GM12878 (cell line): ENCODE data around the gene LBH. TPM values are rescaled to one million over a fixed set of nuclear protein-coding genes. Genes with fewer than 3 reads are reported as not detected.
A peak's percentile ranks its signal among the peaks of the same experiment; 100 is the strongest.

Experiments
- ATAC-seq: fragments of 200-7000 bp; cut with Tn5 transposase; 3 replicates; pipeline ENCODE4 v1.9.1; 2020; ENCODE audit warnings: mild to moderate bottlenecking, moderate library complexity
- Bru-seq: library from RNA; stranded (reverse); fragments of 400-500 nt; gene quantifications from one replicate; lab custom pipeline; 2021; lab: Mats Ljungman, UMichigan
- BruChase-seq, 2 experiments: library from RNA; stranded (reverse); fragments of 400-500 nt; gene quantifications; one replicate each; lab custom pipeline; 2021; lab: Mats Ljungman, UMichigan
- BruUV-seq: library from RNA; stranded (reverse); fragments of 400-500 nt; replicated peaks from 2 replicates; lab custom pipeline; 2021; lab: Mats Ljungman, UMichigan
- CTCF ChIA-PET: fragments of 300-600 bp; sonication (Branson Sonifier 250); formaldehyde crosslinking; extraction: SDS; loops from one replicate; lab custom pipeline; 2021; ENCODE audit warnings: inconsistent platforms; lab: Yijun Ruan, JAX
- POLR2A ChIA-PET: fragments of 350-600 bp; formaldehyde crosslinking; extraction: SDS; loops from one replicate; lab custom pipeline; 2021; ENCODE audit warnings: inconsistent platforms; lab: Charles Lee
- RAD21 ChIA-PET: fragments of 300-600 bp; sonication (Branson Sonifier 250); formaldehyde crosslinking; loops from one replicate; lab custom pipeline; 2023; ENCODE audit warnings: antibody characterized with exemption; ENCODE audit not compliant: unreplicated experiment; lab: Charles Lee
- SMC1A ChIA-PET: fragments of 300-600 bp; sonication (Branson Sonifier 250); formaldehyde crosslinking; loops from one replicate; lab custom pipeline; 2023; ENCODE audit not compliant: unreplicated experiment, uncharacterized antibody; lab: Charles Lee
- DNase-seq: peaks from one replicate; pipeline ENCODE4 v3.0.0-alpha.2; 2011; ENCODE audit warnings: low read depth, low spot score
- FAIRE-seq: peaks from 3 replicates; lab custom pipeline; 2011; peaks lifted over from hg19 to GRCh38; lab: Jason Lieb, UNC
- H2AFZ ChIP-seq: 2 replicates; pipeline ENCODE4 v1.6.0; 2011; ENCODE audit warnings: low read depth, low read length, control low read depth; ENCODE audit not compliant: control insufficient read depth
- H3K27ac ChIP-seq: 2 replicates; pipeline ENCODE4 v1.5.1; 2011; ENCODE audit warnings: control low read depth; ENCODE audit not compliant: control insufficient read depth, insufficient read depth
- H3K27me3 ChIP-seq, 2 experiments: replicated peaks in 1 of 2; 2 replicates each; pipeline versions ENCODE4 v1.6.0 to v1.6.1; 2011; ENCODE audit warnings: low read length in 1 of 2; ENCODE audit not compliant: control insufficient read depth in 2 of 2, insufficient read depth in 2 of 2
- H3K36me3 ChIP-seq, 2 experiments: 2 replicates each; pipeline ENCODE4 v1.5.1; 2011; ENCODE audit warnings: low read length in 1 of 2; ENCODE audit not compliant: control insufficient read depth in 2 of 2, insufficient read depth in 2 of 2
- H3K4me1 ChIP-seq: 2 replicates; pipeline ENCODE4 v1.6.1; 2011; ENCODE audit warnings: mild to moderate bottlenecking, low read length, moderate library complexity, mixed read lengths; ENCODE audit not compliant: control insufficient read depth, insufficient read depth
- H3K4me2 ChIP-seq: 2 replicates; pipeline ENCODE4 v1.6.0; 2011; ENCODE audit warnings: control low read depth; ENCODE audit not compliant: control insufficient read depth, insufficient read depth
- H3K4me3 ChIP-seq: fragments of 200-600 bp; sonication (generic); 2 replicates; pipeline ENCODE4 v1.5.1; 2016
- H3K79me2 ChIP-seq: 2 replicates; pipeline ENCODE4 v1.6.0; 2011; ENCODE audit warnings: low read length; ENCODE audit not compliant: control insufficient read depth, insufficient read depth
- H3K9ac ChIP-seq: 2 replicates; pipeline ENCODE4 v1.8.0; 2011; ENCODE audit warnings: low read length, control low read depth, mixed read lengths; ENCODE audit not compliant: control insufficient read depth, insufficient read depth
- H3K9me3 ChIP-seq: replicated peaks from 3 replicates; pipeline ENCODE4 v1.5.1; 2011; ENCODE audit warnings: mild to moderate bottlenecking, low read length; ENCODE audit not compliant: control insufficient read depth, insufficient read depth
- H4K20me1 ChIP-seq: 2 replicates; pipeline ENCODE4 v1.6.0; 2011; ENCODE audit not compliant: control insufficient read depth, insufficient read depth
- BHLHE40 ChIP-seq, 2 experiments: fragments of 450-650 bp in 1 of 2; IDR thresholded peaks; 2 replicates each; pipeline ENCODE4 v1.6.1; 2011 to 2017; ENCODE audit warnings: low read depth in 2 of 2, borderline replicate concordance in 1 of 2, improper control_type of control experiment in 1 of 2, low read length in 1 of 2, mild to moderate bottlenecking in 1 of 2
- CEBPB ChIP-seq, 2 experiments: fragments of 150-350 bp in 1 of 2; IDR thresholded peaks; 2 replicates each; pipeline ENCODE4 v1.6.1; 2012 to 2014; ENCODE audit warnings: low read depth in 2 of 2, low read length in 2 of 2, borderline replicate concordance in 1 of 2, inconsistent platforms in 1 of 2
- CREB1 ChIP-seq: IDR thresholded peaks from 2 replicates; pipeline ENCODE4 v1.6.1; 2012; ENCODE audit warnings: low read depth, mild to moderate bottlenecking, inconsistent platforms
- ETV6 ChIP-seq, 2 experiments: fragments of 450-650 bp in 1 of 2; IDR thresholded peaks in 1 of 2; conservative IDR thresholded peaks in 1 of 2; 2 replicates each; pipeline ENCODE4 v1.6.1; 2014; ENCODE audit warnings: antibody characterized with exemption in 1 of 2, borderline replicate concordance in 1 of 2, low read depth in 1 of 2, mild to moderate bottlenecking in 1 of 2, moderate library complexity in 1 of 2
- HCFC1 ChIP-seq: fragments of 150-350 bp; IDR thresholded peaks from 2 replicates; pipeline ENCODE4 v1.6.1; 2014; ENCODE audit warnings: low read length
- NBN ChIP-seq: fragments of 450-650 bp; IDR thresholded peaks from 2 replicates; pipeline ENCODE4 v1.6.1; 2016
- NFIC ChIP-seq: IDR thresholded peaks from 2 replicates; pipeline ENCODE4 v1.6.1; 2012; ENCODE audit warnings: low read depth, mild to moderate bottlenecking, inconsistent platforms, low read length, moderate library complexity
- PML ChIP-seq: IDR thresholded peaks from 2 replicates; pipeline ENCODE4 v1.6.1; 2012; ENCODE audit warnings: low read length, inconsistent platforms
- RELA ChIP-seq: fragments of 450-650 bp; IDR thresholded peaks from 2 replicates; pipeline ENCODE4 v1.8.0; 2014; ENCODE audit warnings: borderline replicate concordance; ENCODE audit not compliant: partially characterized antibody
- TAF1 ChIP-seq: IDR thresholded peaks from 2 replicates; pipeline ENCODE4 v1.6.1; 2011; ENCODE audit warnings: mild to moderate bottlenecking, low read depth, low read length, borderline replicate concordance
- TARDBP ChIP-seq: IDR thresholded peaks from 2 replicates; pipeline ENCODE4 v1.6.1; 2016; ENCODE audit warnings: borderline replicate concordance
- ZNF207 ChIP-seq: fragments of 450-650 bp; IDR thresholded peaks from 2 replicates; pipeline ENCODE4 v1.6.1; 2014; ENCODE audit warnings: antibody characterized with exemption, mild to moderate bottlenecking, borderline replicate concordance
- WGBS: methylation state at CpG from one replicate; pipeline ENCODE4 v1.1.6; 2016; ENCODE audit warnings: low lambda C conversion rate; ENCODE audit not compliant: insufficient replicate concordance, insufficient coverage; ENCODE audit errors: missing lambda C conversion rate; 5-methylcytosine and 5-hydroxymethylcytosine counted together
- in situ Hi-C: fragments of 300-500 bp; cut with MboI; formaldehyde crosslinking; loops from 9 replicates; pipeline ENCODE4 v1.14.3; 2018; ENCODE audit warnings: mixed read lengths
- intact Hi-C: fragments of 100-400 bp; cut with micrococcal nuclease; formaldehyde crosslinking; loops from one replicate; pipeline ENCODE4 v1.14.2; 2022; ENCODE audit not compliant: unreplicated experiment
- long read RNA-seq, 2 experiments: library from polyadenylated mRNA; unstranded; transcript quantifications; one replicate each; pipeline ENCODE4 v2.0.0, GENCODE V29; 2019 to 2020
- polyA minus RNA-seq, 3 experiments: library from RNA; depleted of rRNA, polyadenylated mRNA; stranded (reverse); fragments of >200 nt; gene quantifications; 2 replicates each; pipeline ENCODE4 v1.2.3, GENCODE V29; 2011
- polyA plus RNA-seq, 11 experiments: library from polyadenylated mRNA; depleted of rRNA in 4 of 11; unstranded in 6 of 11; stranded (reverse) in 5 of 11; fragments of >200 nt; fragmentation: Nextera tagmentation in 4 of 11; fragmentation: Illumina TruSeq in 1 of 11; extraction: Ambion mirVana in 4 of 11; extraction: Trizol in 1 of 11; gene quantifications; 1 replicate in 1 of 11; 2 replicates in 10 of 11; pipeline versions ENCODE4 v1.2.1 to v1.2.3, GENCODE V29; 2011 to 2016; ENCODE audit warnings: inconsistent platforms in 2 of 11, missing spikeins in 2 of 11, low read depth in 1 of 11
- total RNA-seq, 4 experiments: library from RNA; depleted of rRNA in 3 of 4; stranded (reverse); fragments of >200 nt in 3 of 4; fragmentation: Illumina TruSeq in 1 of 4; extraction: Trizol in 1 of 4; gene quantifications; 2 replicates each; pipeline versions ENCODE4 v1.2.1 to v1.2.3, GENCODE V29; 2013 to 2021
- TF ChIP-seq, protein P1 (sequence below): fragments of 450-650 bp; IDR thresholded peaks from 2 replicates; pipeline ENCODE4 v1.6.1; 2017; ENCODE audit warnings: mild to moderate bottlenecking
- TF ChIP-seq, protein P2 (sequence below): IDR thresholded peaks from 2 replicates; pipeline ENCODE4 v1.6.1; 2011; ENCODE audit warnings: borderline replicate concordance, low read depth, mild to moderate bottlenecking, moderate library complexity, low read length; ENCODE audit not compliant: insufficient read depth, poor library complexity, severe bottlenecking

LBH gene
- 56.4 and 60.7 TPM in 2 replicates for total RNA-seq (2013; cell fraction: nucleolus; rRNA removed)
- 75.9 and 78.2 TPM in 2 replicates for total RNA-seq (2014; rRNA removed)
- total RNA-seq (2014; rRNA removed; fragmentation: Illumina TruSeq; extraction: Trizol): 31.7 and 34.8 TPM in 2 replicates
- 45.5 and 48.5 TPM in 2 replicates for total RNA-seq (2021)
- polyA plus RNA-seq (2011; ENCODE audit: low read depth): 22.4 TPM
- 122 and 133 TPM in 2 replicates for polyA plus RNA-seq (2011; rRNA removed)
- polyA plus RNA-seq (2011; cell fraction: cytosol; rRNA removed): 167 and 195 TPM in 2 replicates
- 61.3 and 63.9 TPM in 2 replicates for polyA plus RNA-seq (2011; cell fraction: nucleus; rRNA removed)
- 33.1 and 35.0 TPM in 2 replicates for polyA plus RNA-seq (2012)
- polyA plus RNA-seq (2014; fragmentation: Illumina TruSeq; extraction: Trizol): 35.3 and 36.6 TPM in 2 replicates
- polyA plus RNA-seq (2014; fragmentation: Nextera tagmentation; extraction: Ambion mirVana): 10 to 100 TPM in 1 of 2 experiments, 1 to 10 TPM in 1; 9.3 to 26.5 TPM
- polyA plus RNA-seq (2014; rRNA removed): 55.9 and 79.2 TPM in 2 replicates
- polyA plus RNA-seq (2016; fragmentation: Nextera tagmentation; extraction: Ambion mirVana): 10 to 100 TPM; 11.1 to 11.9 TPM
- polyA minus RNA-seq (2011; rRNA and poly(A)+ RNA removed): 166 and 214 TPM in 2 replicates
- polyA minus RNA-seq (2011; cell fraction: cytosol; rRNA and poly(A)+ RNA removed): 58.0 and 63.5 TPM in 2 replicates
- 125 and 186 TPM in 2 replicates for polyA minus RNA-seq (2011; cell fraction: nucleus; rRNA and poly(A)+ RNA removed)
- Bru-seq, nascent RNA: percentile 56 among the genes with signal in this experiment
- percentile 56 among the genes with signal in this experiment for BruChase-seq, experiment 1, labeled RNA remaining after a 6-hour chase
- percentile 55 among the genes with signal in this experiment for BruChase-seq, experiment 2, labeled RNA remaining after a 2-hour chase
- long read RNA-seq, experiment 1, transcript LBH-201 (3 exons, 3,095 nt): major isoform, 16 of 20 reads
- long read RNA-seq, experiment 1, partial matches to known transcripts: 0 of 20 reads
- long read RNA-seq, experiment 1, other reads (novel, unspliced or antisense): 4 of 20 reads
- long read RNA-seq, experiment 2, transcript LBH-201 (3 exons, 3,095 nt): major isoform, 14 of 28 reads
- long read RNA-seq, experiment 2, partial matches to known transcripts: 5 of 28 reads
- long read RNA-seq, experiment 2, other reads (novel, unspliced or antisense): 9 of 28 reads

DNA sequence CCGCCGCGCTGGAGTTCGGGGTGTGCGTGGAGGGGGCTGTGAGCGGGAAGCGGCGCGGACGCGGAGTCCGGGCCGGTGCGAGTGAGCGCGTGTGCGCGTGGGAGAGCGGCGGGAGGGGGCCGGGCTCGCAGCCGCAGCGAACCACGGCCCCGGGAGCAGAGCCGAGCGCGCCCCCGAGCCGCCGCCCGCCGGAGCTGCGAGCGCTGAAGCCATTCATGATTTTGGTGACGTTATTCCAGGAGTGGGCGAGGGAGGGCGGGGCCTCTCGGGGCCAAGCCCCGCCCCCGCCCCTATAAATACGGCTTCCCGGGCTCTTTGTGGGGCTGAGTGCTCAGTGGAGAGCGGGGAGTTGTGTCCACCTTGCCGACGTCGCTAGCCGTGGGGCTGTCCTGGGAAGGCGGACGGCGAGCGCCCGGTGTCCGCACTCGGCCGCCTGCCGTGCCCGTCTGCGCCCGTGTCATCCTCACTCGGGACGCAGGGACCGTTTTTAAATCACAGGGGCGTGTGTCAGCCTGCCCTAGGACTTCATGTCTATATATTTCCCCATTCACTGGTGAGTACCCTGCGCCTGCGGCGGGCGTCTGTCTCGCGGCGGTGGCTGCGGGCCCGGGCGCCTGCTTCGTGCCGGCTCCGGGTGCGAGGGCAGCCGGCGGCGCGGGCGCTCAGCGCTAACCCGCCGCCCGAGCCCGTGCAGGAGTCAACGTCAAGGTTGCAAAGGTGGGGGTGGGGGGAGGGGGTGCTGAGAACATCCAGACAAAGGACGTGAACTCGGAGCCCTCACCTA is at the start of gene LBH:
Gene LBH (plus strand): TSS at position 323 of the 784 bp plus-strand sequence. CDS start 205 bp downstream, at position 528.
- ChIA-PET SMC1A (interaction anchor here (0.7 to 25.4 kb wide), 11 partner anchors 8 to 480 kb away, joined by 3 to 444 read pairs (median 15); no protein-coding TSS in a partner anchor), RAD21 (interaction anchor here (0.7 to 18.4 kb wide), 22 partner anchors 9 to 1781 kb away, joined by 3 to 322 read pairs (median 8); partner anchors contain the start of genes LCLAT1 and YPEL5), CTCF (interaction anchor here (0.7 to 9.9 kb wide), 14 partner anchors 9 to 480 kb away, joined by 3 to 207 read pairs (median 5); no protein-coding TSS in a partner anchor), POLR2A (interaction anchor here (0.5 to 6.6 kb wide), 20 partner anchors 8 to 1038 kb away, joined by 3 to 65 read pairs (median 4); partner anchors contain the start of gene LCLAT1)
- H3K4me3 ChIP-seq: peak within 1 kb of the TSS; percentile 80
- intact Hi-C loops: loop anchor here (5.0 to 10.0 kb wide), 2 partner anchors 253 to 396 kb away; no protein-coding TSS in a partner anchor
- in situ Hi-C loops: no loop called here
- peak within 1 kb of the TSS; percentile 97 for H3K4me2 ChIP-seq
- peak within 1 kb of the TSS; percentile 58 for H3K27ac ChIP-seq
- H3K4me1 ChIP-seq: peaks cover 47% of the 10 kb centered on the region
- BruUV-seq: no TSS peak
- no peaks in the 10 kb centered on the region for H3K27me3 ChIP-seq
- peaks cover 12% of the 10 kb centered on the region; the same call in 2 of the 3 replicates for H3K9me3 ChIP-seq
- H3K36me3 ChIP-seq: no peaks in the 10 kb centered on the region; a peak in 1 of 4 replicates
- FAIRE-seq (no peak), ATAC-seq (peak; percentile 59), DNase-seq (peak; percentile 56)
- peak within 1 kb of the TSS; percentile 75 for H2AFZ ChIP-seq
- peak within 1 kb of the TSS; percentile 74 for H3K9ac ChIP-seq
- H3K79me2 ChIP-seq: peaks cover 20% of the 10 kb centered on the region
- 2% methylated on average over 75 of the region's 92 CpGs for WGBS
- no peaks in the 10 kb centered on the region for H4K20me1 ChIP-seq
- TF ChIP-seq TARDBP: no peak
- TF ChIP-seq PML: peak; percentile 92
- TF ChIP-seq NFIC: no peak
- no peak for TF ChIP-seq CEBPB (IDR thresholded peaks at IDR 0.05; ENCODE audit: borderline replicate concordance in 1 of 2, low read depth in 2 of 2, low read length in 2 of 2)
- no peak for TF ChIP-seq ZNF207
- 0 out of 2 replicates have a peak, but pooled peaks have one; percentile 32 for TF ChIP-seq NBN
- TF ChIP-seq, protein P1, sequence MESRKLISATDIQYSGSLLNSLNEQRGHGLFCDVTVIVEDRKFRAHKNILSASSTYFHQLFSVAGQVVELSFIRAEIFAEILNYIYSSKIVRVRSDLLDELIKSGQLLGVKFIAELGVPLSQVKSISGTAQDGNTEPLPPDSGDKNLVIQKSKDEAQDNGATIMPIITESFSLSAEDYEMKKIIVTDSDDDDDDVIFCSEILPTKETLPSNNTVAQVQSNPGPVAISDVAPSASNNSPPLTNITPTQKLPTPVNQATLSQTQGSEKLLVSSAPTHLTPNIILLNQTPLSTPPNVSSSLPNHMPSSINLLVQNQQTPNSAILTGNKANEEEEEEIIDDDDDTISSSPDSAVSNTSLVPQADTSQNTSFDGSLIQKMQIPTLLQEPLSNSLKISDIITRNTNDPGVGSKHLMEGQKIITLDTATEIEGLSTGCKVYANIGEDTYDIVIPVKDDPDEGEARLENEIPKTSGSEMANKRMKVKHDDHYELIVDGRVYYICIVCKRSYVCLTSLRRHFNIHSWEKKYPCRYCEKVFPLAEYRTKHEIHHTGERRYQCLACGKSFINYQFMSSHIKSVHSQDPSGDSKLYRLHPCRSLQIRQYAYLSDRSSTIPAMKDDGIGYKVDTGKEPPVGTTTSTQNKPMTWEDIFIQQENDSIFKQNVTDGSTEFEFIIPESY: no peak
- TF ChIP-seq TAF1: peak; percentile 94
- TF ChIP-seq, protein P2, sequence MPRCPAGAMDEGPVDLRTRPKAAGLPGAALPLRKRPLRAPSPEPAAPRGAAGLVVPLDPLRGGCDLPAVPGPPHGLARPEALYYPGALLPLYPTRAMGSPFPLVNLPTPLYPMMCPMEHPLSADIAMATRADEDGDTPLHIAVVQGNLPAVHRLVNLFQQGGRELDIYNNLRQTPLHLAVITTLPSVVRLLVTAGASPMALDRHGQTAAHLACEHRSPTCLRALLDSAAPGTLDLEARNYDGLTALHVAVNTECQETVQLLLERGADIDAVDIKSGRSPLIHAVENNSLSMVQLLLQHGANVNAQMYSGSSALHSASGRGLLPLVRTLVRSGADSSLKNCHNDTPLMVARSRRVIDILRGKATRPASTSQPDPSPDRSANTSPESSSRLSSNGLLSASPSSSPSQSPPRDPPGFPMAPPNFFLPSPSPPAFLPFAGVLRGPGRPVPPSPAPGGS: peak; percentile 14
- TF ChIP-seq ETV6 (conservative IDR thresholded peaks at IDR 0.05 in 1 of 2, IDR thresholded peaks at IDR 0.05 in 1 of 2; ENCODE audit: borderline replicate concordance in 1 of 2, low read depth in 1 of 2): no peak
- TF ChIP-seq CREB1: peak; percentile 78
- TF ChIP-seq BHLHE40 (IDR thresholded peaks at IDR 0.05; ENCODE audit: borderline replicate concordance in 1 of 2, low read depth in 2 of 2, low read length in 1 of 2): peak in 1 of 2 experiments; percentile 77; a peak in 2 of 4 replicates
- TF ChIP-seq HCFC1: peak; percentile 2; the same call in 1 of the 2 replicates
- peak; percentile 19 for TF ChIP-seq RELA
